Panc1 (cell line): ENCODE measurements around the gene ZCCHC2. TPM values are rescaled to one million over a fixed set of nuclear protein-coding genes. Genes with fewer than 3 reads are reported as not detected.

Experiments used
- ATAC-seq: fragments of 200-7000 bp; cut with Tn5 transposase; 2 replicates; pipeline ENCODE4 v1.9.1; 2020; ENCODE audit warnings: mild to moderate bottlenecking, moderate library complexity
- BruUV-seq: library from RNA; stranded (reverse); fragments of 400-500 nt; replicated peaks from 2 replicates; lab custom pipeline; 2021; lab: Mats Ljungman, UMichigan
- CTCF ChIA-PET: fragments of 300-600 bp; sonication (Branson Sonifier 250); formaldehyde crosslinking; loops from one replicate; lab custom pipeline; 2022; ENCODE audit warnings: antibody characterized with exemption; lab: Charles Lee
- POLR2A ChIA-PET: fragments of 300-600 bp; sonication (Branson Sonifier 250); formaldehyde crosslinking; loops from one replicate; lab custom pipeline; 2022; ENCODE audit warnings: antibody characterized with exemption; lab: Charles Lee
- DNase-seq: peaks from one replicate; pipeline ENCODE4 v3.0.0-alpha.2; 2010; ENCODE audit warnings: low read depth, low spot score
- H3K27ac ChIP-seq: 2 replicates; pipeline ENCODE4 v1.5.1; 2011; ENCODE audit warnings: mild to moderate bottlenecking, low read length, inconsistent platforms
- H3K27me3 ChIP-seq: fragments of 200-500 bp; sonication (Bioruptor generic); 2 replicates; pipeline ENCODE4 v1.6.0; 2014; ENCODE audit warnings: low read length, inconsistent platforms; ENCODE audit not compliant: control insufficient read depth, insufficient read depth
- H3K36me3 ChIP-seq: fragments of 200-500 bp; sonication (Bioruptor generic); 2 replicates; pipeline ENCODE4 v1.5.1; 2014; ENCODE audit warnings: inconsistent platforms, mild to moderate bottlenecking, low read length, moderate library complexity; ENCODE audit not compliant: control insufficient read depth, insufficient read depth
- H3K4me1 ChIP-seq: 2 replicates; pipeline ENCODE4 v1.5.1; 2011; ENCODE audit warnings: inconsistent platforms, mild to moderate bottlenecking, low read length, moderate library complexity; ENCODE audit not compliant: control insufficient read depth, insufficient read depth
- H3K4me3 ChIP-seq, 2 experiments: 2 replicates each; pipeline ENCODE4 v1.5.1; 2011 to 2012; ENCODE audit warnings: low read depth in 2 of 2, low read length in 2 of 2, mild to moderate bottlenecking in 2 of 2, inconsistent platforms in 1 of 2, moderate library complexity in 1 of 2
- H3K9me3 ChIP-seq: fragments of 200-500 bp; sonication (Bioruptor generic); 2 replicates; pipeline ENCODE4 v1.5.1; 2014; ENCODE audit warnings: low read depth, mild to moderate bottlenecking, inconsistent platforms, low read length, moderate library complexity; ENCODE audit not compliant: control insufficient read depth, insufficient read depth
- CTCF ChIP-seq: fragments of 450-650 bp; IDR thresholded peaks from 2 replicates; pipeline ENCODE4 v1.5.1; 2017; ENCODE audit warnings: mild to moderate bottlenecking
- POLR2AphosphoS5 ChIP-seq: IDR thresholded peaks from 2 replicates; pipeline ENCODE4 v1.6.1; 2012; ENCODE audit warnings: mild to moderate bottlenecking, low read depth, low read length, moderate library complexity
- SIN3A ChIP-seq: IDR thresholded peaks from 2 replicates; pipeline ENCODE4 v1.6.1; 2012; ENCODE audit warnings: low read depth, mild to moderate bottlenecking, low read length, moderate library complexity, borderline replicate concordance; ENCODE audit not compliant: insufficient read depth
- TCF7L2 ChIP-seq: IDR thresholded peaks from 2 replicates; pipeline ENCODE4 v1.6.1; 2011; ENCODE audit warnings: mild to moderate bottlenecking, low read depth, low read length, inconsistent platforms
- in situ Hi-C: cut with HindIII; loops from 2 replicates; pipeline ENCODE4 v1.10.0; 2016; ENCODE audit warnings: low sequenced_read_pairs, low pct_unique_long_range_greater_than_20kb
- intact Hi-C: fragments of 100-400 bp; cut with micrococcal nuclease; formaldehyde crosslinking; loops from one replicate; pipeline ENCODE4 v1.10.0; 2022; ENCODE audit not compliant: unreplicated experiment
- total RNA-seq: library from RNA; stranded (reverse); gene quantifications from one replicate; pipeline ENCODE4 v1.2.1, GENCODE V29; 2021; ENCODE audit not compliant: unreplicated experiment
- TF ChIP-seq, protein P1 (sequence below), 2 experiments: IDR thresholded peaks; 2 replicates each; pipeline ENCODE4 v1.6.1; 2011 to 2012; ENCODE audit warnings: low read depth in 2 of 2, control low read depth in 1 of 2, low read length in 1 of 2, mild to moderate bottlenecking in 1 of 2, moderate library complexity in 1 of 2; ENCODE audit not compliant: insufficient read depth in 1 of 2

The ZCCHC2 gene
- total RNA-seq, 1 experiment from 2014 or later: 18.2 TPM

- TF ChIP-seq TCF7L2: no peak
- no peak for TF ChIP-seq SIN3A
- no peak for TF ChIP-seq CTCF
- TF ChIP-seq, protein P1, sequence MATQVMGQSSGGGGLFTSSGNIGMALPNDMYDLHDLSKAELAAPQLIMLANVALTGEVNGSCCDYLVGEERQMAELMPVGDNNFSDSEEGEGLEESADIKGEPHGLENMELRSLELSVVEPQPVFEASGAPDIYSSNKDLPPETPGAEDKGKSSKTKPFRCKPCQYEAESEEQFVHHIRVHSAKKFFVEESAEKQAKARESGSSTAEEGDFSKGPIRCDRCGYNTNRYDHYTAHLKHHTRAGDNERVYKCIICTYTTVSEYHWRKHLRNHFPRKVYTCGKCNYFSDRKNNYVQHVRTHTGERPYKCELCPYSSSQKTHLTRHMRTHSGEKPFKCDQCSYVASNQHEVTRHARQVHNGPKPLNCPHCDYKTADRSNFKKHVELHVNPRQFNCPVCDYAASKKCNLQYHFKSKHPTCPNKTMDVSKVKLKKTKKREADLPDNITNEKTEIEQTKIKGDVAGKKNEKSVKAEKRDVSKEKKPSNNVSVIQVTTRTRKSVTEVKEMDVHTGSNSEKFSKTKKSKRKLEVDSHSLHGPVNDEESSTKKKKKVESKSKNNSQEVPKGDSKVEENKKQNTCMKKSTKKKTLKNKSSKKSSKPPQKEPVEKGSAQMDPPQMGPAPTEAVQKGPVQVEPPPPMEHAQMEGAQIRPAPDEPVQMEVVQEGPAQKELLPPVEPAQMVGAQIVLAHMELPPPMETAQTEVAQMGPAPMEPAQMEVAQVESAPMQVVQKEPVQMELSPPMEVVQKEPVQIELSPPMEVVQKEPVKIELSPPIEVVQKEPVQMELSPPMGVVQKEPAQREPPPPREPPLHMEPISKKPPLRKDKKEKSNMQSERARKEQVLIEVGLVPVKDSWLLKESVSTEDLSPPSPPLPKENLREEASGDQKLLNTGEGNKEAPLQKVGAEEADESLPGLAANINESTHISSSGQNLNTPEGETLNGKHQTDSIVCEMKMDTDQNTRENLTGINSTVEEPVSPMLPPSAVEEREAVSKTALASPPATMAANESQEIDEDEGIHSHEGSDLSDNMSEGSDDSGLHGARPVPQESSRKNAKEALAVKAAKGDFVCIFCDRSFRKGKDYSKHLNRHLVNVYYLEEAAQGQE (IDR thresholded peaks at IDR 0.05; ENCODE audit: insufficient read depth in 1 of 2, low read depth in 2 of 2, low read length in 1 of 2): no peak
- no peak for TF ChIP-seq POLR2AphosphoS5
- H3K27ac ChIP-seq: no peak overlapping the region
- POLR2A ChIA-PET: no interaction called here
- H3K9me3 ChIP-seq: no peaks in the 10 kb centered on the region
- BruUV-seq: no TSS peak
- in situ Hi-C loops: no loop called here
- ATAC-seq: no peak
- intact Hi-C loops: no loop called here
- CTCF ChIA-PET: no interaction called here
- no peak for DNase-seq
- H3K4me3 ChIP-seq: no peak overlapping the region
- H3K36me3 ChIP-seq: no peaks in the 10 kb centered on the region
- H3K27me3 ChIP-seq: no peaks in the 10 kb centered on the region; the same call in 1 of the 2 replicates
- peaks cover 3% of the 10 kb centered on the region; the same call in 1 of the 2 replicates for H3K4me1 ChIP-seq
These were observed 73.5 kb downstream of the ZCCHC2 start for GRCh38 chr18:62596145-62597005.

DNA sequence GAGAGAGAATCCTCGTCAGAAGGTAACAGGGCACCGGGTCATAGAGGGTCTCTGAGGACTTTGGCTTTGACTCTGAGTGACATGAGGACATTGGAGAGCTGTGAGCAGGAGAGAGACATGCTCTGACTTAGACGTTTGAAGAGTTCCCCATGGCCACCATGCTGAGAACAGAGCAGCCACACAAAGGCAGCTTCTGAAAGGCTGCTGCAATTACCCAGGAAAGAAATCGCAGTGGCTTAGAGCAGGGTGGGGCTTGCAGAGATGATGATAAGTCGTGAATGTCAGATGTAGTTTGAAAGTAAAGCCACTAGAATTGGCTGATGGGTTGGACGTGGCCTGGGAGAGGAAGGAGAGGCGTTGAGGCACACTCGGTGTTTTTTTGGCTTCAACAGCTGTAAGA lies 79.0 kb downstream of the ZCCHC2 start:
- ATAC-seq (no peak), DNase-seq (no peak)
- no TSS peak for BruUV-seq
- no peaks in the 10 kb centered on the region for H3K9me3 ChIP-seq
- no peak for TF ChIP-seq CTCF
- ChIA-PET CTCF (no interaction called here), POLR2A (no interaction called here)
- intact Hi-C loops: no loop called here
- no peaks in the 10 kb centered on the region for H3K27me3 ChIP-seq
- H3K27ac ChIP-seq: no peak overlapping the region
- in situ Hi-C loops: no loop called here
- H3K4me3 ChIP-seq: no peak overlapping the region
- no peaks in the 10 kb centered on the region for H3K36me3 ChIP-seq
- no peaks in the 10 kb centered on the region for H3K4me1 ChIP-seq
